HG03378 (cell line): ENCODE measurements around the gene THADA.
"Not testable (repeated sequence)": the region's sequence is repeated elsewhere in the genome, so short reads cannot be mapped to it uniquely, and the experiment has no call there.

ENCODE experiments used
- ATAC-seq: cut with Tn5 transposase; IDR thresholded peaks from one replicate; pipeline ENCODE4 v1.9.1; 2021; ENCODE audit warnings: mild to moderate bottlenecking, moderate library complexity; ENCODE audit not compliant: unreplicated experiment

THADA gene

GRCh38 chr2:43312755-43313641 lies 282.8 kb downstream of the THADA start:
- no peak for ATAC-seq

- no peak for ATAC-seq
Measured at GRCh38 chr2:43311276-43311675, 284.6 kb downstream of the THADA start.

- ATAC-seq: no peak
Measured at GRCh38 chr2:43309935-43310334, 285.9 kb downstream of the THADA start.

- no peak for ATAC-seq
Measured at GRCh38 chr2:43307973-43308372, 287.9 kb downstream of the THADA start.

GRCh38 chr2:43307046-43307445 lies 288.8 kb downstream of the THADA start:
- ATAC-seq: no peak

- no peak for ATAC-seq
Measured at GRCh38 chr2:43306197-43306596, 289.6 kb downstream of the THADA start.

- ATAC-seq: no peak
Measured at GRCh38 chr2:43305517-43305916, 290.3 kb downstream of the THADA start.

- ATAC-seq: no peak
Measured at GRCh38 chr2:43305012-43305411, 290.8 kb downstream of the THADA start.

- no peak for ATAC-seq
Measured at GRCh38 chr2:43303889-43304288, 291.9 kb downstream of the THADA start.

- no peak for ATAC-seq
Measured at GRCh38 chr2:43302961-43303494, 292.8 kb downstream of the THADA start.

- ATAC-seq: no peak
Measured at GRCh38 chr2:43302182-43302960, 293.5 kb downstream of the THADA start.

GRCh38 chr2:43300781-43301583 lies 294.9 kb downstream of the THADA start:
- ATAC-seq: no peak

GRCh38 chr2:43300222-43300621 lies 295.6 kb downstream of the THADA start:
- ATAC-seq: no peak

GRCh38 chr2:43298500-43298899 lies 297.3 kb downstream of the THADA start:
- ATAC-seq: no peak

- not testable (repeated sequence) for ATAC-seq
Measured at GRCh38 chr2:43297740-43298139, 298.1 kb downstream of the THADA start.

- no peak for ATAC-seq
Measured at GRCh38 chr2:43294973-43295603, 300.8 kb downstream of the THADA start.

- ATAC-seq: peak; percentile 97
Measured at GRCh38 chr2:43293744-43294695, 301.8 kb downstream of the THADA start.

- no peak for ATAC-seq
Measured at GRCh38 chr2:43292851-43293743, 302.7 kb downstream of the THADA start.
